ENCODE data around the gene SH3RF2.

DNA sequence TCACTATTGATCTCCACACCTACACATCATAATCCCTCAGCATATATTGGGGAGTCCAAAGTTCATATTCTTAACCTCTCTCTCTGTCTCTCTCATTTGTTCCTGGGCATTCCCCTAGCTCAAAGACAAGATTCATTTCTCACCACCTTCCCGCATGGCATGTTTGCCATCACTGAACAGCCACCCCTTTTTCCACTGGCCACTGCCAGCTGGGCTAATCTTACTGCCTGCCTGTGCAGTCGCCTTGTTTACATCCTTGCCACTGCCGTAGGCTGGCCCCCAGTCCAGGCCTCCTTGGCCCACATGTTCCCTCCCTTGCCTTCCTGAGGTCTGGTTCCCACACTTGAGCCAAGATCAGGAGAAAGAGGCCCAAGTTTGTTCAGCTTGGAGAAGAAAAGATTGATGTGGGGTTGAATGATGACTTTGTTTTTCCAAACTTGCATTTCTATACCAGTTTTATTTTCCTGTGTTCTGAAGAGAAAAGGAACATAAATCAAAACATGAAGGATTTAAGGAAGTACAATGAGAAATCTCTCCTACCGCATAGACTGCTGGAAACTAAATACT, 88.8 kb downstream of the SH3RF2 start:
- TF ChIP-seq, protein P1, sequence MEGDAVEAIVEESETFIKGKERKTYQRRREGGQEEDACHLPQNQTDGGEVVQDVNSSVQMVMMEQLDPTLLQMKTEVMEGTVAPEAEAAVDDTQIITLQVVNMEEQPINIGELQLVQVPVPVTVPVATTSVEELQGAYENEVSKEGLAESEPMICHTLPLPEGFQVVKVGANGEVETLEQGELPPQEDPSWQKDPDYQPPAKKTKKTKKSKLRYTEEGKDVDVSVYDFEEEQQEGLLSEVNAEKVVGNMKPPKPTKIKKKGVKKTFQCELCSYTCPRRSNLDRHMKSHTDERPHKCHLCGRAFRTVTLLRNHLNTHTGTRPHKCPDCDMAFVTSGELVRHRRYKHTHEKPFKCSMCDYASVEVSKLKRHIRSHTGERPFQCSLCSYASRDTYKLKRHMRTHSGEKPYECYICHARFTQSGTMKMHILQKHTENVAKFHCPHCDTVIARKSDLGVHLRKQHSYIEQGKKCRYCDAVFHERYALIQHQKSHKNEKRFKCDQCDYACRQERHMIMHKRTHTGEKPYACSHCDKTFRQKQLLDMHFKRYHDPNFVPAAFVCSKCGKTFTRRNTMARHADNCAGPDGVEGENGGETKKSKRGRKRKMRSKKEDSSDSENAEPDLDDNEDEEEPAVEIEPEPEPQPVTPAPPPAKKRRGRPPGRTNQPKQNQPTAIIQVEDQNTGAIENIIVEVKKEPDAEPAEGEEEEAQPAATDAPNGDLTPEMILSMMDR (IDR thresholded peaks at IDR 0.05; ENCODE audit: borderline replicate concordance, extremely low read depth, low read length, poor library complexity, severe bottlenecking), result no peak
- no peak for TF ChIP-seq EZH2 (IDR thresholded peaks at IDR 0.05; ENCODE audit: borderline replicate concordance, low read depth, low read length, severe bottlenecking)

Data from DND-41 (cell line).